HepG2 (cell line): ENCODE results near the gene RANBP6. TPM values are rescaled to one million over a fixed set of nuclear protein-coding genes. Genes with fewer than 3 reads are reported as not detected.

Experiments
- CREBL2 ChIP-seq: sonication (generic); formaldehyde crosslinking; IDR thresholded peaks from 2 replicates; pipeline ENCODE4 v1.8.1; 2023; ENCODE audit warnings: missing genetic modification reagents, mild to moderate bottlenecking, borderline replicate concordance
- ETV5 ChIP-seq: IDR thresholded peaks from 2 replicates; pipeline ENCODE4 v1.6.1; 2018; ENCODE audit warnings: missing biosample characterization, missing genetic modification reagents, inconsistent platforms, borderline replicate concordance
- HMGXB4 ChIP-seq, 2 experiments: sonication (generic) in 1 of 2; formaldehyde crosslinking in 1 of 2; IDR thresholded peaks; 2 replicates each; pipeline versions ENCODE4 v1.4.0 to v1.6.1; 2018 to 2020; ENCODE audit warnings: missing genetic modification reagents in 2 of 2, borderline replicate concordance in 1 of 2, low read depth in 1 of 2, mild to moderate bottlenecking in 1 of 2, missing biosample characterization in 1 of 2
- HOXA3 ChIP-seq: sonication (generic); formaldehyde crosslinking; IDR thresholded peaks from 2 replicates; pipeline ENCODE4 v1.5.0; 2020; ENCODE audit warnings: missing genetic modification reagents
- KMT2A ChIP-seq: sonication (generic); formaldehyde crosslinking; IDR thresholded peaks from 2 replicates; pipeline ENCODE4 v1.4.0; 2020; ENCODE audit warnings: missing genetic modification reagents
- NFYB ChIP-seq: sonication (generic); formaldehyde crosslinking; IDR thresholded peaks from 2 replicates; pipeline ENCODE4 v1.4.0; 2020; ENCODE audit warnings: missing genetic modification reagents
- NONO ChIP-seq, 2 experiments: fragments of 450-650 bp in 1 of 2; sonication (generic) in 1 of 2; formaldehyde crosslinking in 1 of 2; IDR thresholded peaks in 1 of 2; conservative IDR thresholded peaks in 1 of 2; 2 replicates each; pipeline versions ENCODE4 v1.6.1 to v1.8.0; 2017 to 2022; ENCODE audit warnings: mild to moderate bottlenecking in 1 of 2, missing genetic modification reagents in 1 of 2, moderate library complexity in 1 of 2
- SP5 ChIP-seq: IDR thresholded peaks from 2 replicates; pipeline ENCODE4 v1.6.1; 2016; ENCODE audit warnings: low read depth, borderline replicate concordance
- THAP11 ChIP-seq: IDR thresholded peaks from 2 replicates; pipeline ENCODE4 v1.6.1; 2016; ENCODE audit warnings: missing biosample characterization, missing genetic modification reagents
- UBTF ChIP-seq: sonication (generic); formaldehyde crosslinking; IDR thresholded peaks from 2 replicates; pipeline ENCODE4 v1.4.0; 2020; ENCODE audit warnings: mild to moderate bottlenecking, missing genetic modification reagents
- ZBTB7B ChIP-seq: sonication (generic); formaldehyde crosslinking; IDR thresholded peaks from 2 replicates; pipeline ENCODE4 v1.4.0; 2020; ENCODE audit warnings: missing genetic modification reagents
- ZGPAT ChIP-seq: IDR thresholded peaks from 2 replicates; pipeline ENCODE4 v1.6.1; 2016; ENCODE audit warnings: mild to moderate bottlenecking
- ZNF225 ChIP-seq: sonication (generic); formaldehyde crosslinking; IDR thresholded peaks from 2 replicates; pipeline ENCODE4 v1.4.0; 2020; ENCODE audit warnings: mild to moderate bottlenecking, missing genetic modification reagents
- ZNF414 ChIP-seq: sonication (generic); formaldehyde crosslinking; IDR thresholded peaks from 2 replicates; pipeline ENCODE4 v1.5.0; 2020; ENCODE audit warnings: missing genetic modification reagents
- ZNF451 ChIP-seq: sonication (generic); formaldehyde crosslinking; IDR thresholded peaks from 2 replicates; pipeline ENCODE4 v1.5.0; 2020; ENCODE audit warnings: mild to moderate bottlenecking, missing genetic modification reagents
- ZNF615 ChIP-seq: sonication (generic); formaldehyde crosslinking; IDR thresholded peaks from 2 replicates; pipeline ENCODE4 v1.5.0; 2020; ENCODE audit warnings: mild to moderate bottlenecking, missing genetic modification reagents, borderline replicate concordance
- ZNF616 ChIP-seq: sonication (generic); formaldehyde crosslinking; IDR thresholded peaks from 2 replicates; pipeline ENCODE4 v1.5.0; 2020; ENCODE audit warnings: low read depth, mild to moderate bottlenecking, missing genetic modification reagents
- ZNF619 ChIP-seq: sonication (generic); formaldehyde crosslinking; IDR thresholded peaks from 2 replicates; pipeline ENCODE4 v1.4.0; 2020; ENCODE audit warnings: mild to moderate bottlenecking, missing genetic modification reagents
- ZNF772 ChIP-seq: sonication (generic); formaldehyde crosslinking; IDR thresholded peaks from 2 replicates; pipeline ENCODE4 v1.5.0; 2020; ENCODE audit warnings: mild to moderate bottlenecking, missing genetic modification reagents
- ZSCAN5A ChIP-seq: sonication (generic); formaldehyde crosslinking; IDR thresholded peaks from 2 replicates; pipeline ENCODE4 v1.8.0; 2022; ENCODE audit warnings: mild to moderate bottlenecking, missing genetic modification reagents, borderline replicate concordance
- polyA plus RNA-seq, 8 experiments: library from polyadenylated mRNA; depleted of rRNA in 3 of 8; stranded (reverse) in 7 of 8; unstranded in 1 of 8; fragments of >200 nt; fragmentation: Illumina TruSeq in 4 of 8; extraction: Trizol in 4 of 8; gene quantifications; 2 replicates each; pipeline versions ENCODE4 v1.2.1 to v1.2.3, GENCODE V29; 2011 to 2016; ENCODE audit warnings: low read depth in 4 of 8, missing spikeins in 1 of 8, mixed read lengths in 1 of 8; ENCODE audit not compliant: insufficient read depth in 1 of 8
- total RNA-seq, 5 experiments: library from RNA; depleted of rRNA; stranded (reverse); fragments of >200 nt; fragmentation: Illumina TruSeq; extraction: Trizol; gene quantifications; 2 replicates each; pipeline ENCODE4 v1.2.3, GENCODE V29; 2016; ENCODE audit warnings: low read depth in 1 of 5

The RANBP6 gene
- total and polyA plus RNA-seq, 2 of the 13 experiments (the other 11 are each of a cell fraction or from before 2014, with no cell fraction given) = 7.5 to 26.0 TPM

- 0 out of 2 replicates have a peak, but pooled peaks have one; percentile 42 for TF ChIP-seq ZNF225 (CRISPR knock-in tag)
- peak; percentile 22; the same call in 1 of the 2 replicates for TF ChIP-seq ZNF616 (CRISPR knock-in tag)
- TF ChIP-seq ZNF414 = no peak
- TF ChIP-seq THAP11 = peak; percentile 17; the same call in 1 of the 2 replicates
- TF ChIP-seq CREBL2 (CRISPR knock-in tag) = peak; percentile 11; the same call in 1 of the 2 replicates
- peak; percentile 41; the same call in 1 of the 2 replicates for TF ChIP-seq NFYB (CRISPR knock-in tag)
- TF ChIP-seq ZSCAN5A = no peak
- peak; percentile 10; the same call in 1 of the 2 replicates for TF ChIP-seq ZBTB7B (CRISPR knock-in tag)
- TF ChIP-seq ZNF615 (CRISPR knock-in tag) = no peak
- peak; percentile 66 for TF ChIP-seq KMT2A
- no peak for TF ChIP-seq ZNF772 (CRISPR knock-in tag)
- no peak for TF ChIP-seq NONO (IDR thresholded peaks at IDR 0.05)
- peak; percentile 68; the same call in 1 of the 2 replicates for TF ChIP-seq NONO (CRISPR knock-in tag; conservative IDR thresholded peaks at IDR 0.05)
- TF ChIP-seq UBTF = peak; percentile 78; the same call in 1 of the 2 replicates
- 0 out of 2 replicates have a peak, but pooled peaks have one; percentile 80 for TF ChIP-seq ZNF619 (CRISPR knock-in tag)
- TF ChIP-seq ZGPAT (CRISPR knock-in tag) = peak; percentile 64
- peak in 1 of 2 experiments; percentile 79; a peak in 3 of 4 replicates for TF ChIP-seq HMGXB4 (CRISPR knock-in tag; IDR thresholded peaks at IDR 0.05; ENCODE audit: borderline replicate concordance in 1 of 2, low read depth in 1 of 2)
- TF ChIP-seq ZNF451 = peak; percentile 37; the same call in 1 of the 2 replicates
- peak; percentile 15; the same call in 1 of the 2 replicates for TF ChIP-seq ETV5 (CRISPR knock-in tag)
- TF ChIP-seq HOXA3 (CRISPR knock-in tag) = peak; percentile 30; the same call in 1 of the 2 replicates
- TF ChIP-seq SP5 = peak; percentile 49; the same call in 1 of the 2 replicates
Observed at GRCh38 chr9:6007058-6007769, 8.2 kb downstream of the RANBP6 start (continued).
